Cardiac septum (tissue), 1 donor: ENCODE measurements around the gene GNG12. TPM values are rescaled to one million over a fixed set of nuclear protein-coding genes. Genes with fewer than 3 reads are reported as not detected.

Experiments used
- DNase-seq: peaks from one replicate; pipeline ENCODE4 v3.0.0-alpha.2; 2020; ENCODE audit warnings: low spot score
- intact Hi-C: fragments of 100-400 bp; cut with DNase I; formaldehyde crosslinking; loops from one replicate; pipeline ENCODE4 v1.14.0; 2022
- total RNA-seq: library from RNA; stranded (reverse); fragmentation: NEBNext Ultra II Directional; extraction: Animal tissue kit (Norgen Biotek cat#: 25700); gene quantifications from one replicate; pipeline ENCODE4 v1.2.1, GENCODE V29; 2021
- donor health status: DM: no; HTN: no; CAD: no.

The GNG12 gene
- total RNA-seq, 1 donor from 2014 or later = 38.8 TPM

DNA sequence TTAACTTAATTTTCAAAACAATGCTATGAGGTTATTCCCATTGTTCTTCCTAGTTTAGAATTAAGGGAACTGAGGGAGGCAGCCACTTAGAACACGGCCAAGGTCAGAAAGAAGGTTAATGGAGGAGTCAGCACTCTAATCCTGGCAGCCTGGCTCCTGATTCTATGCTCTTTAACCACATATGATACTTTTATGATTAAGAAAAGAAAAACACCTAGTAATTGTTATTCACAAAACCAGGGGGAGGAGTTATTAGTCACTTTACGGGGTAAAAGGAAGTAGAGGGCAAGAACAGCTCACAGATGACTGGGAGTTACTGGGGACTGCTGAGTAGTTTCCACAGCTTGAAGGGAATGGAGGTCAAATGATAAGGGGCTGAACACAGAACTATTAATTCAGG lies 109.6 kb downstream of the GNG12 start:
- no peak for DNase-seq
- intact Hi-C loops = loop anchor here (1.0 kb wide), 1 partner anchor 37 kb away; no protein-coding TSS in a partner anchor

DNA sequence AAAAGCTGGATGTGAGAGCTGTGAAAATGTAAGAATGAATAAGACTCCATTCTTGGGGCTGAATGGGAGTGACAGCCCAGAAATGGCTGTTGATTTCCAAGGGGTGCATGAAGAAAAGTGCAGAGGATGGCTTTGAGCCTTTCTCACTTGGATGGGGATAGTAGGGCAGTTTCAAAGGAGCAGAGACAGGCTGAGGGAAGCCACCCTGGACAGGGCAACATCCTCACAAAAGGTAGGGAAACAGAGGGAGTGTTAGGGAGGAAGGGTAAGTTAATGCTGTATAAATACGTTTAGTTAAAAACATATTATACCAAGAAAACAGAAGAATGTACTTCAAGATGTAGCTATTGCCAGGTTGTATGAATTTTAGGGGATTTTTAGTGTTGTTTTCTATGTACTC lies 110.1 kb downstream of the GNG12 start:
- DNase-seq = no peak
- intact Hi-C loops = loop anchor here (1.0 kb wide), 1 partner anchor 37 kb away; no protein-coding TSS in a partner anchor

DNA sequence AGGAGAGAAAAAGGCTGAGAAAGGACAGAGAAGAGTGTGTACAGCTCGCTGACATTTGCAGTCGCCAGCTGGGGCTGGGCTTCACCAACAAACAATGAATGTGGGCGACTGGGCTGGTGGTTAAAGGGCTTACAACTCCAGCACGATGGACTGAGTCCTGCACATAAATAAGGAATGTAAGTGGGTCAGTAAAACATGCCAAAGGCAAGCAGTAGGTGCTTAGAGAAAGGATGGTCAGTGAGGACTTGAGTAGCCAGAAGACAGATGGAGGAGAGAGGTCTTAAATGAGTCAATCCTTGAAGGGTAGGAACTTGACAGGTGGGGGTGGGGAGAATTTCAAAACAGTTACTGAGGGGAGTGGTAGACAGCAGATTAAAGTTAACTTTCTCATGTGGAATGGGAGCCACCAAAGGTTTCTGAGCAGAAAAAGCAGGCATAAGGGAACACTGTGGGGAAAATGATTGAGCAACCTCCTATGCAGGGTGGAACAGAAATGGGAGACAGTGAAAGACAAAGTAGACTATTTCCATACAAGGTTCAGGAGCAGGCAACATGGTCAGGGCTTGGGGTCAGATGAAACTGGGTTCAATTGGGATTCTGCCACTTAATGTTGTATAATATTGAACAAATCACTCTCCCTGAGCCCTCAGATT lies 110.8 kb downstream of the GNG12 start:
- DNase-seq = no peak
- intact Hi-C loops = no loop called here

DNA sequence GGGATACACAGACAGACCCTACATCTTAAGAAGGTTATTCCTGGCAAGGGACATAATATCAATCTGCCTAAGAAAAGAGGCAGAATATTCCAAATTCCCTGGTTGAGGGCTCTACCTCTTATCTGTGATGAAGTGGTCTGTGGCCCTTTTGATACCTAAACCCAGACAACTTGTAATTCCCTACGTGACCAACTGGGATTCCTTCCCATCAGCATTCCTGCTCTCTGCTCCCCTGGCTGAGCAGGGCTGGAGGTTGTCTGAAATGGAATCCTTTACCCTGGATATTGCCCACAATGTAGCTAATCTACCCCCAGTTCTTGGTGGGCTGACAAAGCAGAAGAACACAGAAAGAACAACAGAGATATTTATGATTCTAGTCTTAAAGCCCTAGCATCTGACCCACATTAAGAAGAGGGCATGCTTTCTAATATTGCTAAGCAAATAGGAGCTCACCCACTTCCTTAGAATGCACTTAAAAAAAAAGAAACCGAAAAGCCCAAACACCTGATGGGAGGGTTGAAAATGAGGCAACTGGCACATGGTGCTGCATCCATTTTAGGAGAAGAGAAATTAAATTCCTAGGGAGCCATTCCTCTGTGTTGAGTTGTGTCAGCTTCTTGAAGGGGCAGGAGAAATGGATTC lies 111.5 kb downstream of the GNG12 start:
- intact Hi-C loops = no loop called here
- no peak for DNase-seq

DNA sequence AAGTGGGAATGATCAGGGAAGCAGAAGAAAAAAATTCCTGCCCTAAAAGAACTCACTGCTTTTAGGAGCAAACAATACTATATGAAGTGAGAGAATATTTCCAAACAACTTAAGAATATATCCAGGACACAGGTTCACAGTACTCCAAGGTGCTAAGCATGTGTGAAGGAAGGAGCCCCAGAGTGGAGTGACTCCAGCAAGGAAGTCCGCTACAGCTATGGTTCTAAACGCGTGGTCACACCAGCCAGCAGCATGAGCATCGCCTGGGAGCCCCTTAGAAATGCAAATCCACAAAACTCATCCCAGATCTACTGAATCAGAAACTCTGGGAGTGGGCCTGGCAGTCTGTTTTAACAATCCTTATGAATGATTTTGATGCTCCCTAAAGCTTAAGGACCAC lies 112.2 kb downstream of the GNG12 start:
- intact Hi-C loops = no loop called here
- DNase-seq = no peak

DNA sequence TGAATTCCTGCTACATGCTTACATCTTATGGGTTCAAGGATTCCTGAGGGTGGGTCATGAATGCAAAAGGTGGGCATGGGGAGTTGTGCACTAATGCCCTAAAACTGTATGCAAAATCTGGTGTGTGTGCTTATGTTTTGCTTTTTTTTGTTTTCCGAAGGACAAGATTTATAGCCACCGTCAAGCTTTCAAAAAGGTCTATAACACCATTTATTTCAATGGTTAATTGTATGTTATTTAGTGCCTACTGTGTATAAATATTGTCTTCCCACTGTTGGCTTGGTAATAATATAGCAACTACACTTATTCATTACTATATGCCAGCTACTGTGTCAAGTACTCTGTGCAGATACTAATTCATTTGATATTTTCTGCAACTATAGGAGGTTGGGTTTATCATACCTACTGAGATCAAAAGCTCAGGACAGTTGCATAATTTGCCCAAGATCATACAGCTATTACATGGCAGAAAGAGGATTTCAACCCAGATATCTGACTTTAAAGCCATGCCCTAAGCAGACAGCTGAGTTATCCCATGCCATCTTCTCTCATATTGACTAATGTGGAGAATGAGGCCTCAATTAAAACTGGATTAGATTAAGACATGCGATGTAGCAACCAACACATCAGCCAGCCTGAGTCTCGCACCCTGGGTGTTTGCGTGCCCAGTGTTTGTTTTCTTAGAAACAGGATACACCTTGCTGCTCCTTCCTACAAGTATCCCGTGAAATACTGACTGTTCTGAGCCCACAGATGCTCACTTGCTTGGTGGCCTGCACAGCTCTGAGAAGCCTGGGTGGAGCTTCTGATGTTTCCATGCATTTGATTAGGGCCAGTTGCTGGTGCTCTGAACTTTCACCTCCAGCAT lies 113.7 kb downstream of the GNG12 start:
- DNase-seq = no peak
- intact Hi-C loops = no loop called here

DNA sequence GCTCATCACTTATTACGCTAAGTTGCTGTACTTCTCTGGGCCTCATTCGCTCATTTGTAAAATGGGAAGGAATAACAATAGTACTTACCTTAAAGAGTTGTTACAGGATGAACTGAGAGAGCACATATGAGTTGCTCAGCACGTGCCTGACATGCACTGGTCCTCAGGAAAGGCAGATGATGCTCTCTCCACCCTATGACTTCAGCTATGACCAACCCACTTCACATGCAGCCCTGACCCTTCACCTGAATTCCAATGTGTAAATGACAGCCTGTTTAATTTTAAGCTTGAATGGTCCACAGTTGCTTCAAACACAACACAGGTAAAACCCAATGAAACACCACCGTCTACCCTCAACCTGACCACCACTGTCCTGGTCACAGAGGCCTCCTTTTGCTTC lies 115.4 kb downstream of the GNG12 start:
- DNase-seq = no peak
- intact Hi-C loops = no loop called here

DNA sequence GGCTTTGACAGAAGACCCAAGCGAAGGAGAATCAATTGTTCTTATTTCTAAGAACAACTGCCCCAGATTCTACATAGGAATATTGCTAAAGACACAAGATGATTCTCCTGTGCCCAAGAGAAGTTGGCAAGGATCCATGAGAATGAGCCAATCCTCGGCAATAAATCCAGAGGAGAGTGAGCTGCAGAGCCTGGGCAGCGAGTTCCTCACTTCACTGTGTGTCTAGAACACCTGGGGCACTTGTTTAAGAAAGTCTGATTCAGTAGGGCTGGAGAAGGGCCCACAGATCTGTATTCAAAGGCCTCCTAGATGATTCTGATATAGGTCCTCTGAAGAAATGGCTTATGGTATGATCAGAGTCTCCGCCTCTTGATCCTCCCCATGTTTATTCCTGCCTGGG lies 116.5 kb downstream of the GNG12 start:
- DNase-seq = no peak
- intact Hi-C loops = no loop called here

DNA sequence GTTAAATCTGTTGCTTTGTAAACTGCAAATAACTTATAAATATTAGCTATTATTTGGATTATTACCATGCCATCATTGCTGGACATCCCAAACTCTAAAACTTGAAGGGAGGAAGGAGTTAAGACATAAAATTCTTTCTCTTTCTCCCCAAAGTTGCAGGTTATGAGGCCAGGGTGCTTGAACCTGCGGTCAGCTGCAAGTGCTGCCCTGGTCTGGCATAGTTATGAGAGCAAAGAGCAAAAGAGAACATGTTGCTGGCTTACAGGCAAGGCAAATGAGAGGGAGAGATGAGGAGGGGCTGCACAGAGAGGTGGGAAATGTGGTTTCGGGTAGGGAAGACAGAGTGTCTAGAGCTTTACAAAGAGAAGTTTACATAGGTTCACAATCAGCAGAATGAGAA lies 117.4 kb downstream of the GNG12 start:
- no peak for DNase-seq
- intact Hi-C loops = no loop called here

DNA sequence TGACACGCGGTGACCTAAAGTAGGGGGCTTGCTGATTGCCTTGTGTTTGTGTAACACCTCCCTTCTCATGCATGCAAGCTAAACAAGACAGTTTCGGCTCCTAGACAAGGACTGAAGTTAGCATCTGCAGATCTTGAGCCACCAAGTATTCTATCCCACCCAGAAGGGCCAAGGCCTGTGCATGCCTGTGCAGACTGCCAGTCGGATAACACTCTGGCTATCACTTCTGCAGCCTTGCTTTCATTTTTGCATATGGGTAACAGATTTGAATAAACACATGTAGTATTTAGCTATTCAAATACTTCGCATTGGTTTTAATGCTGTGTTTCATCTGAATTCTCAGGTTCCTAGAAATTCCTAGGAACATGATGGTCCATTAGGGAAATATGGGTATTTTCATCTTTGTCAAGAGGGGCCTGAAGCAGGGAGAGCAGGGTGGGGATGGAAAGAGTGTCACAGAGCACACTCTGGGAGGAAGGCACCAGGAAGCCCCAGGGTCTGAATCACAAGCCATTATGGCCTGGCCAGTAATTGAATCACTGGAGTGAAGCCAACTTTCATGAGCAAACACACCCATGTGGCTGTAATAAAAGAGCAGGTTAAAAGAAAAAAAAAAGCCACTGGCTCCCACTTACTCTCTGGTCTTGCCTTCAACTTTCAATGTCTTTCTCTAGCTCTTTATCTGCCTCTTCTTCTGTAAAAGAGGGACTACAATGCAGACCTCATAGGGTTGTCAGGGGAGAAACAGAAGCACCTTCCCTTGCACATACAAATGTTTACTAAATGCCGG lies 120.0 kb downstream of the GNG12 start:
- no peak for DNase-seq
- intact Hi-C loops = loop anchor here (5.0 kb wide), 1 partner anchor 34 kb away; no protein-coding TSS in a partner anchor

DNA sequence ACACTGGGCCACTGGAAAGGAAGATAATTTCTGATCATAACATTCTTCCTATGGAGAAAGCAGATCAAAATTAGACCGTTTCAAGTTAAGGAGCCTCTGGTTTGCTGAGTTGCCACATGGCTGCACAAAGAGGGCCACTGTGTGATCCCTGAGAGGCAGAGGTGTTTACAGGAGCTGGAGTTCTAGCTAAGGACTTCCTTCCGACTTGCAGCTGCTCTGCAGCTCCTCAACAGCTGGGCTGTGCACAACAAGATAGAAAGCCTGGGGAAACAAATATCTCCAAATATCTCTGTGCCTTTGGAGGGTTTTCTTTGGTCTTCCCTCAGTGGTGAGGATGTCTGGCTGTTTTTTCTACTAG lies 121.4 kb downstream of the GNG12 start:
- no peak for DNase-seq
- intact Hi-C loops = loop anchor here (5.0 kb wide), 1 partner anchor 35 kb away; no protein-coding TSS in a partner anchor

DNA sequence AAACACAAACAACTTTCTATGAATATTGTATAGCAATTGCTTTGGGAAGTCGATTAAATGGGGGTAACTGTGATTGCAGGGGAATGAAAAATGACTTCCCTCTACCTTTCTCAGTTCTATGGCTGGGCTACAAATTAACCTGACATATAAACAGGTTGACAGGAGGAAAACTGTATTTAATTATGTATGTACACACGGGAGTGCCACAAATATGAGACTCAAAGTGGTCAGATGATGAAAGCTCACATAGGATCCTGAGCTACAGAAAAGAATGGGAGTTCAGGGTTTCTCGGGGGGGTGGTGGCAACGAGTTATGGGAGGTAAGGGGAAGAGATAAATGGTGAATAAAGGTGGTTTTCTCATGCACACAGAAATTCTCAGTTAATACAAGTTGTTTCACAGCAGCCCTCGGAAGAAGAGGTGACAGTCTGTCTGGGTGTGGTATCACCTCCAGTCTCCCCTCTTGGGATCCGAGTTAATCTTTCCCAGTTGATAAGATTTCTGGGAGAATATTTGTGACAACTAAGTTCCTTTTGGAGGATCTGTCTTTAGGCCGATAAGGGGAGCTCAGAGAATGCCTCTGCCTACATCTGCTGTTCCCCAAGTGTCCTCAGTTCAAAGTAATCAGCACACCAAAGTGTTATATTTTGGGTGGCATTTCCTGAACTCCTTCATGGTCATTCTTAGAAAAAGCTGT lies 122.0 kb downstream of the GNG12 start:
- no peak for DNase-seq
- intact Hi-C loops = loop anchor here (5.0 kb wide), 1 partner anchor 36 kb away; no protein-coding TSS in a partner anchor

DNA sequence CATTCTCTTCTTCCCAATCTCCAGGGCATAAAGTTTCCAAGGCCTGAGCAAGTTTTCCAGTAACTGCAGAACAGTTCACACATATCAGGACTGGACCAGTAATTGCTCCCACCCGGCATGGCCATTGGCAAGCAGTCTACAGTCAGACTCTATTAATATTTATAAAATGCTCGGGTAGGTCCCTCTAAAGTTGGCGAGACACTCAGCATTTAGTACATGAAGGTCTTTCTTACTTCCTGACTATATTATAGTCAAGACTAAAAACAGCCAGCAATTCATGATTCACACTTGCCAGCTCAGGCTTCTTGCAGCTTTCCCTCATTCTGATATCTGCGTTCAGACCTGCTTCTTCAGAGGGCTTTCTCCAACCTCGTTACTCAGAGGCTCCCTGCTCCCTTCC lies 122.8 kb downstream of the GNG12 start:
- intact Hi-C loops = loop anchor here (5.0 kb wide), 1 partner anchor 37 kb away; no protein-coding TSS in a partner anchor
- DNase-seq = no peak

DNA sequence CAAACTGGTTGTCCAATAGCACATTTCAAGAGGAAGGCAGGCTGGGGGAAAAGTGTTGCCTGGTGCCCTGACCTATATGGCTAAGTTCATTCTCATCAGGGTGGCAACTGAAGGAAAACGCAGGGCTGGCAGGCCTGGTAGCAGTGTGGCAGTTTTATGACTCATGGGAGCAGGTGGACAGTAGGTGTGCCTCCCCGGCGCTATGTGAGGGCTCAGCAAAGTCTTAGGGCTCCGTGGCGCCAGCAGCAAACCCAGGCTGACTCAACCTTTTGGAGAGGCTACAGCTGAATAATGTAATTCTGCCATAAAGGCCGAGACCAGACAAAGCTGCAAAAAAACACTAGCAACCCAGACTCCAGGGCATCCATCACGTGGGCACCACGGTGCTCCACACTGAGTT lies 124.7 kb downstream of the GNG12 start:
- DNase-seq = no peak
- intact Hi-C loops = no loop called here

DNA sequence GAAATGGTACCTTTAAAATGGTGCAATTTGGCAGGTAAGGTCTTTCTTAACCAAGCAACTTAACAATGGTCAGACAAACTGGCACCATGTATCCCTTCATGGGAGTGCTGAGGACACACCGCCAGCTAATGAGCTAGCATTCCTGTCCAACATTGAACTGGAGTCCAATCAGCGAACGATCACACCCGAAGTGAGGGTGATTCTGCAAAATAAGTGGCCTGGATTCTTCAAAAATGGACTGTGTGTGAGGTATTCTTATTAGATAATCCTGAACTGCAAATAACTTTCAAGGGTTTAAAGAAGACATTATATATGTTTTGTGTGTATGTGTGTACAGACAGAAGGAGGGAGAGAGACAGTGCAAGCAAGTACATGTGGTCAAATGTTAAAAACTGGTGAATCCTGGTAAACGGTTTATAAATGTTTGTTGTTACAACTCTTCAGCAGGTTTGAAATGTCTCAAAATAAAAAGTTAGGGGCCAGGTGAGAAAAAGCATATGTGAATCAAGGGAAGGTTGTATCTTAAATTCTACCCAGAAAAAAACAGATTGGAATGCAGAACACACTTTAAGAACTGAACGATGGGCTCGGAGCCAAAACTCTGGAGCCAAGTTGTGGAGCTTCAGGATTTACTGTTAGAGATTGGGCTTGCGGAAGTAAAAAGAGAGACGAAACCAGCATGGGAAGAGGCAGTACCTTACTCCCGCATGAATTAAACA lies 127.4 kb downstream of the GNG12 start:
- DNase-seq = no peak
- intact Hi-C loops = no loop called here

DNA sequence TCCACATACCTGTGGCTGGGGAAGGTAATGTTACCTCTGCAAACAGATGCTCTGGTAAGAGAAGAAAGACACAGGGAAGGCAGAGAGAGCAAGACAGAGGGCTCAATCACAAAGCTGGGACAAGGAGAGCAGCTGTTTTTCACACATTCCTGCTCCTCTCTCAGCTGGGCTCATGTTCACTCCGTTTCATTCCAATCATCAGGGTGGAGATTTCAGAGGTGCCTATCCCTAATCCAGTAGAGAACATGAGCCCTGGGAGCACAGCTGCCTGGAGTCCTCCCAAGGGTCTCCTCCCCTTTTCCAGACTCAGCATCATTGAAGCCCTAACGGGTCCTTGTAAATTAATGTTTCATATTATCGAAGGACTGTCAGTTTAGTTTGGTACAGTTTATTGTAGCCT lies 128.9 kb downstream of the GNG12 start:
- intact Hi-C loops = no loop called here
- no peak for DNase-seq

DNA sequence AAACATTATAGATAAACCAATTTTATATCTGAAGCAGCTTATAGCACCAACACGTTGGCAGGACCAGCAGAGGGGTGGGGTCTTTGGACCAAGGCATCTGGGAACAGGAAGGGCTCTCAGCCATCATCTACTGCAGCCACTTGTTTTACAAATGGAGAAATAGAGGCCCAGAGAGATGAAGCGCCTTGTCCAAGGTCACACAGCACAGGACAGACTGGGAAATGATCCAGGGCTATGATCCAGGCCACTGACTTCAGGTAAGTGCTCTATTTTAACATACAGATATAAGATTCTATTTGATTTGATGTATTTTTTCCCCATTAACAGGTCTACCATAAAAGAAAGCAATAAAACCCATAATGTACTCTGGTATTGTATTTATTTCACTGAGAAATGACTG lies 131.4 kb downstream of the GNG12 start:
- intact Hi-C loops = no loop called here
- DNase-seq = no peak

DNA sequence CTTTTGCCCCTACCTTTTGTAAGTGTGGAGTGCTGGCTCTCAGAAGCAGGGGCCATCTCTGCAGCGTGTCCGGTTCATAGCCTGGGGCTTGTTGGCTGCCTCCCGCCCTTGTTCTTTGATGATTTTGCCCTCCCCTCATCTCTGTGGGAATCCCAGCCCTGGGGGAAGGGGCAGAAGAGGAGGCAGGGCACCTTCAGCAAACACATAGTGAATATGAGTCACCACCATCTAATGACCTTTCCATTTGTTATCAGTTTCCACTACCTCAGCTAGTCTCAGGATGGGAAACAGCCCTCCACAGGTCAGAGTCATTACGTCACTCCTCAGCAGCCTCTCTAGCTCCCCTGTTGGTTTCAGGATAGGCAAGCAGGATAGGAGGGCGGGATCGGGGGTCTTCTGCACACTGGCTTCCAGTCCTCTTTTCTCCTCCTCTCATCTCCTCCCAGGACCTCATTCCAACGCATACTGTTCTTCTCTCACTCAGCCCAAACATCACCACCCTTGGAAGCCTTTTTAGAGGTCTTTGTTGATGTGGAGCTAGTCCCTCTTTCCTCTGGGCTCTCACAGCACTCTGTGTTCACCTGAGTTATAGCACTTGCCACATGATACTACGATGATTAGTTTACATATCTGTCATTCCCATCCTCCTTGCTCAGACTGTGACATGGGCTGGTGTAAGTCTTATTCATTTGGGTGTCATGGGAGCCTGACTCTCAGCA lies 132.4 kb downstream of the GNG12 start:
- no peak for DNase-seq
- intact Hi-C loops = no loop called here
